Measurements from ENCODE around the gene SLC25A12. TPM values are rescaled to one million over a fixed set of nuclear protein-coding genes. Genes with fewer than 3 reads are reported as not detected.
A peak's percentile ranks its signal among the peaks of the same experiment; 100 is the strongest.

The SLC25A12 gene
- total and polyA plus RNA-seq, 9 of the 15 experiments (the other 6 are each of a cell fraction or from before 2014, with no cell fraction given), result 13.5 to 36.5 (median 21.7) TPM

- TF ChIP-seq ZNF407 (IDR thresholded peaks at IDR 0.05; ENCODE audit: low read depth), result no peak
- TF ChIP-seq IFI16 (CRISPR knock-in tag; IDR thresholded peaks at IDR 0.05), result no peak
- no peak for TF ChIP-seq ZNF507 (tag; conservative IDR thresholded peaks at IDR 0.05)
- no peak for TF ChIP-seq RBM39 (optimal IDR thresholded peaks at IDR 0.05; ENCODE audit: low read depth, low read length)
- no peak; the same call in 1 of the 2 replicates for TF ChIP-seq POLR2AphosphoS2 (IDR thresholded peaks at IDR 0.05; ENCODE audit: low read length)
- peak; percentile 71 for TF ChIP-seq POLR2H (tag; IDR thresholded peaks at IDR 0.05; ENCODE audit: low read depth)
- peak; percentile 52 for TF ChIP-seq EGR1 (conservative IDR thresholded peaks at IDR 0.05)
- TF ChIP-seq CTCF (IDR thresholded peaks at IDR 0.05 in 2 of 3, conservative IDR thresholded peaks at IDR 0.05 in 1 of 3; ENCODE audit: insufficient read depth in 2 of 3, low read depth in 1 of 3, low read length in 3 of 3), result no peak
- TF ChIP-seq RBM15 (IDR thresholded peaks at IDR 0.05; ENCODE audit: insufficient read depth, low read length), result no peak
- TF ChIP-seq FOXJ3 (CRISPR knock-in tag; IDR thresholded peaks at IDR 0.05), result no peak
- TF ChIP-seq PHF21A (IDR thresholded peaks at IDR 0.05; ENCODE audit: borderline replicate concordance, low read depth), result no peak
- TF ChIP-seq ZFP1 (CRISPR knock-in tag; IDR thresholded peaks at IDR 0.05), result no peak
- TF ChIP-seq KDM2B (CRISPR knock-in tag; IDR thresholded peaks at IDR 0.05), result no peak
- TF ChIP-seq ZNF316 (IDR thresholded peaks at IDR 0.05), result no peak; the same call in 1 of the 2 replicates
- no peak for TF ChIP-seq EWSR1 (IDR thresholded peaks at IDR 0.05; ENCODE audit: borderline replicate concordance, low read depth, partially characterized antibody)
Measured at GRCh38 chr2:171893824-171894611, at the start of gene SLC25A12 (continued).

Data from K562 (cell line).